ENCODE results near the gene IQSEC3. TPM values are rescaled to one million over a fixed set of nuclear protein-coding genes. Genes with fewer than 3 reads are reported as not detected.

IQSEC3 gene
- total RNA-seq, 1 experiment from 2014 or later: not detected

DNA sequence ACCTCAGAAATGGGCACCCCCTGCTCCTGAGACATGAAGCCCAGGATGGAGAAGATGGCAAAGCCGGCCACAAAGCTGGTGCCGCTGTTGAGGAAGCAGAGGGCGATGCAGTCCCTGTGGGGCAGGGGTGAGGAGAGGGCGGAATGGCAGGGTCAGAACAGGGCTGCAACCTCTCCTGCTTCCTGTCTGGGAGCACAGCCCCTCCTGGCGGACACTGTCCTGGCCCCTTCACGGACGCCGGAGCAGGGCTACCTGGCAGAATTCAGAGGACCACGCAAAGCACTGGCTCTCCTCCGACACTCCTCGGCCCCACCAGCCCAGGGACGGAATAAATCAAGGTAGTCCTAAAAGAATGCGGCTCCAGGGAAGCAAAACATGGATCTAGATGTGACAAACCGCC, 159.8 kb downstream of the IQSEC3 start:
- CTCF ChIA-PET: no interaction called here
- no peaks in the 10 kb centered on the region for H3K4me1 ChIP-seq (ENCODE audit: insufficient read depth, low read length, poor library complexity, severe bottlenecking)
- intact Hi-C loops (cut with micrococcal nuclease; ENCODE audit: unreplicated experiment): no loop called here
- TF ChIP-seq EZH2 (IDR thresholded peaks at IDR 0.05; ENCODE audit: borderline replicate concordance, low read depth, low read length, poor library complexity, severe bottlenecking): no peak
- TF ChIP-seq, protein P1, sequence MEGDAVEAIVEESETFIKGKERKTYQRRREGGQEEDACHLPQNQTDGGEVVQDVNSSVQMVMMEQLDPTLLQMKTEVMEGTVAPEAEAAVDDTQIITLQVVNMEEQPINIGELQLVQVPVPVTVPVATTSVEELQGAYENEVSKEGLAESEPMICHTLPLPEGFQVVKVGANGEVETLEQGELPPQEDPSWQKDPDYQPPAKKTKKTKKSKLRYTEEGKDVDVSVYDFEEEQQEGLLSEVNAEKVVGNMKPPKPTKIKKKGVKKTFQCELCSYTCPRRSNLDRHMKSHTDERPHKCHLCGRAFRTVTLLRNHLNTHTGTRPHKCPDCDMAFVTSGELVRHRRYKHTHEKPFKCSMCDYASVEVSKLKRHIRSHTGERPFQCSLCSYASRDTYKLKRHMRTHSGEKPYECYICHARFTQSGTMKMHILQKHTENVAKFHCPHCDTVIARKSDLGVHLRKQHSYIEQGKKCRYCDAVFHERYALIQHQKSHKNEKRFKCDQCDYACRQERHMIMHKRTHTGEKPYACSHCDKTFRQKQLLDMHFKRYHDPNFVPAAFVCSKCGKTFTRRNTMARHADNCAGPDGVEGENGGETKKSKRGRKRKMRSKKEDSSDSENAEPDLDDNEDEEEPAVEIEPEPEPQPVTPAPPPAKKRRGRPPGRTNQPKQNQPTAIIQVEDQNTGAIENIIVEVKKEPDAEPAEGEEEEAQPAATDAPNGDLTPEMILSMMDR (conservative IDR thresholded peaks at IDR 0.05; ENCODE audit: low read depth, low read length): no peak
- no peaks in the 10 kb centered on the region for H3K27me3 ChIP-seq (replicated peaks; ENCODE audit: insufficient read depth, low read depth, low read length, poor library complexity)
- H3K4me3 ChIP-seq (ENCODE audit: low read depth, low read length, poor library complexity, severe bottlenecking): no peak overlapping the region
- POLR2A ChIA-PET (ENCODE audit: low non-redundant PET): no interaction called here
- no peaks in the 10 kb centered on the region for H3K36me3 ChIP-seq (ENCODE audit: insufficient read depth, low read length, poor library complexity, severe bottlenecking)
- H3K9me3 ChIP-seq (ENCODE audit: low read depth, low read length, poor library complexity, severe bottlenecking): no peaks in the 10 kb centered on the region
- no peak for DNase-seq (ENCODE audit: low spot score)
- no TSS peak for BruUV-seq (replicated peaks)
- no peak overlapping the region for H3K27ac ChIP-seq (ENCODE audit: low read depth, low read length, poor library complexity, severe bottlenecking)

DNA sequence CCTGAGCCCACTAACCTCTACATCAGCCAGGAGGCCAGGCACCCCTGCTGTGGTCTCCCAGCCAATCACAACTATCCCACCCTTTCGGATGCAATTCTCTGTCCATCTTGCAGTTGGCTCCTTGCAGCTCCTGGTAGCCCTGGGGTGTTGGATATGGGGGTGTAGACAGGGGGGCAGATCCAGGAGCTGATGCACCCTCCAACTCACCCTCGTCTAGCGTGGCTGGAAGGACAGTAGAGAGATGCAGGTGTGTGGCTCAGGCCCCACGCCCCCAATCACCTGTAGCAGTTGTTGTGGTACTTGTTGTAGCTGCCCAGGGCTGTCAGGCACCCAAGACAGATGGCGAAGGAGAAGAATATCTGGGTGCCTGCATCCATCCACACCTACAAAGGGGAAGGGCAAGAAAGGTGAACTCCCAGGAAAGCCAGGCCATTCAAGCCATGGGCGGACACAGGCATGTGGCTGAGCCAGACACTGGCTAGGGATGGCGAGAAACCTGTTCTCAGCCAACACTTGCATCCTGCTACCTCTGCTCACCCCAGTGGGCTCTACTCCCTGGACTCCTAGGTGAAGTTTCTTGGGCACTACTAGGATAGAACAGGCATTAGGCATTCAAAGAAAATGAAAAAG, 160.8 kb downstream of the IQSEC3 start:
- Histone ChIP-seq H3K4me1 (ENCODE audit: insufficient read depth, low read length, poor library complexity, severe bottlenecking) (no peaks in the 10 kb centered on the region), H3K4me3 (ENCODE audit: low read depth, low read length, poor library complexity, severe bottlenecking) (no peak overlapping the region), H3K27me3 (replicated peaks; ENCODE audit: insufficient read depth, low read depth, low read length, poor library complexity) (no peaks in the 10 kb centered on the region), H3K9me3 (ENCODE audit: low read depth, low read length, poor library complexity, severe bottlenecking) (no peaks in the 10 kb centered on the region), H3K27ac (ENCODE audit: low read depth, low read length, poor library complexity, severe bottlenecking) (no peak overlapping the region), H3K36me3 (ENCODE audit: insufficient read depth, low read length, poor library complexity, severe bottlenecking) (no peaks in the 10 kb centered on the region)
- POLR2A ChIA-PET (ENCODE audit: low non-redundant PET): no interaction called here
- intact Hi-C loops (cut with micrococcal nuclease; ENCODE audit: unreplicated experiment): no loop called here
- no peak for TF ChIP-seq EZH2 (IDR thresholded peaks at IDR 0.05; ENCODE audit: borderline replicate concordance, low read depth, low read length, poor library complexity, severe bottlenecking)
- TF ChIP-seq, protein P1 (conservative IDR thresholded peaks at IDR 0.05; ENCODE audit: low read depth, low read length): no peak
- CTCF ChIA-PET: no interaction called here
- DNase-seq (ENCODE audit: low spot score): no peak
- no TSS peak for BruUV-seq (replicated peaks)

Other genes starting within 250 kb of the IQSEC3 start
- gene SLC6A12, start 147.4 kb downstream of the IQSEC3 start, total RNA-seq (2021): not detected in 2 replicates
- not detected in 2 replicates for gene SLC6A13, start 196.1 kb downstream of the IQSEC3 start, total RNA-seq (2021)

All from A673 (cell line).